Lung microvascular endothelial cell (primary cell): ENCODE data around the gene TP53AIP1. TPM values are rescaled to one million over a fixed set of nuclear protein-coding genes. Genes with fewer than 3 reads are reported as not detected.
A peak's percentile ranks its signal among the peaks of the same experiment; 100 is the strongest.
"Not testable (repeated sequence)": the region's sequence is repeated elsewhere in the genome, so short reads cannot be mapped to it uniquely, and the experiment has no call there.

Experiments
- DNase-seq, 2 donors: peaks; one replicate each; pipeline versions ENCODE4 v3.0.0 to v3.0.0-alpha.2; 2010; ENCODE audit warnings: low read depth in 2 of 2
- total RNA-seq: library from RNA; depleted of rRNA; stranded (reverse); fragments of >200 nt; gene quantifications from 2 replicates; pipeline ENCODE4 v1.2.1, GENCODE V29; 2014

The TP53AIP1 gene
- total RNA-seq, 1 donor from 2014 or later: not detected

DNA sequence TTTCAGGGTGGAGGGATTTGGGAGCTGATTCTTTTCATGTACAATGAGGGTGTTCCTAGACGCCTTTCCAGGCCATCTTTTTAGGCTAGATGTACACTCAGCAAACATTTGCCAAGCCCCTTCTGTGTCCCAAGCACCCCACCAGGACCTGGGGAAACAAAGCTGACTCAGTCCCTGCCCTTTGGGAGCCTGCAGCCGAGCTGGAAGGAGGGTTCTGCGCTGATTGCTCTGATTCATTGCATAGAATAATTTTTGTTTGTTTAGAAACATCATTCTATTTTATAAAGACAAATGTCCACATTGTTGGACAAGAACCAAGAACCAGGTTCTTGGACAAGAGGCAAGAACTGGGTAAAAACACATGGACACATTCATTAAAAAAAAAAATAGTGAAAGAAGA lies 16.7 kb downstream of the TP53AIP1 start:
- DNase-seq: no peak

GRCh38 chr11:128925250-128925600 lies 17.4 kb downstream of the TP53AIP1 start:
- no peak for DNase-seq

DNA sequence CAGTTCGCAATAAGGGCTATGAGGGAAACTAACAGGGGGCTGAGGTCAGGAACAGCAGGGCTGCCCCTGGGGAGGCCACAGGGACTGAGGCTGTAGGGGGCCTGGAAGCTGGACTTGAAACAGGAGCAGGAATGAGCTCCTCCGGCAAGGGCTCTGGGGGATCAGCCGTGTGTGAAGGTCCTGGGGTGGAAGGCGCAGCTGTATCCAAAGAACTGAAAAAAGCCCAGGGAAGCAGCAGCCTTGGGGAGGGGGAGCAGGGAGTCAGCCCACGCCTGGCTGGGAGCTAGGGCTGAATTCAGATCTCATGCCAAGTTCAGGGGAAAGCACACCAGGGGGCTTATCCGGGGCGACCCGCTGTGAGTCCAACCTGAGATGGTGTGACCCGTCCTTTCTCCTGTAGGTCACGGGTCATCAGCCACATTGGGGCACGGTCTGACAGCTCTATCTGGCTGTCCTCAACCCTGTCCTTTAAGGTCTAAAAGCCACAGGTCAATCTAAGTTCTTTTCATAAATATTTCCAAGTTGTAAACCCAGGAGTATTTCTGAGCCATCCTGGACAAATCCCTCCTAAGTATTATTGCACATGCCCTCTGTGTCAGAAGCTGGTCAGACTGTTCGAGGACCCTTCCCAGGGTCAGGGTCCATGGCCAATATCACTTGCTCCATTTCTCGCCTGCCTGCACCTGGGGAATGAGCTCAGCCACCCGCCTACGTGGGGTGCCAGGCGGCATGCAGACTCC lies 18.0 kb downstream of the TP53AIP1 start:
- DNase-seq: no peak

- DNase-seq: no peak
These were observed 18.6 kb downstream of the TP53AIP1 start for GRCh38 chr11:128924104-128924503.

GRCh38 chr11:128921793-128922192 lies 20.9 kb downstream of the TP53AIP1 start:
- DNase-seq: no peak

- no peak for DNase-seq
These were observed 22.0 kb downstream of the TP53AIP1 start for GRCh38 chr11:128920666-128921065.

GRCh38 chr11:128919635-128920034 lies 23.0 kb downstream of the TP53AIP1 start:
- DNase-seq: not testable (repeated sequence)

- DNase-seq: no peak
These were observed 23.5 kb downstream of the TP53AIP1 start for GRCh38 chr11:128919216-128919615.

DNA sequence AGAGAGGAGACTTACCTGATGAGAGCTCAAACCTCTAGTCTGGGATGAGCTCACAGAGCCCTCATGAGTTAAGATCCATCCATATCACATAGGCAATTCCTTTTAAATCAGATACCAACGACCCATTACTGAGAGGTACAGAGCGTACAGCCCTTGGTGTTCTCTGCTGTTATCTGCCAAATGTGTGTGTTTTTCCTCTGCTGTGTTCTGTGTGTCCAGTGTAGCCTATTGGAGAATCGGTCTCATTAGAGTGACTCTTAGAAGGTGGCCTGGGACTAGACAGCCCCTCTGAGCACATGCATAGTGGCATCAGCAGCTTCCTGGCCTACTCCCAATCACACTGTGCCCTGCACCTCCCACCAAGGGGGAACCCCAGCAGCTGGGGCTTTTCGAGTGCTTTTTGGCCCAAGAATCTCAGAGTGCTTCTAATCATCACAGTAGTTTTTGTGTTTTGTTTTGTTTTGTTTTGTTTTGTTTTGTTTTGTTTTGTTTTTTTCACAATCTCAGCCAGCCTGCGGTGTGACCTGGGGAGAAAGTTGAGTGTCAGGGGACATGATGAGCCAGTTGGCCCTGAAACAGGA lies 25.4 kb downstream of the TP53AIP1 start:
- DNase-seq: no peak

DNA sequence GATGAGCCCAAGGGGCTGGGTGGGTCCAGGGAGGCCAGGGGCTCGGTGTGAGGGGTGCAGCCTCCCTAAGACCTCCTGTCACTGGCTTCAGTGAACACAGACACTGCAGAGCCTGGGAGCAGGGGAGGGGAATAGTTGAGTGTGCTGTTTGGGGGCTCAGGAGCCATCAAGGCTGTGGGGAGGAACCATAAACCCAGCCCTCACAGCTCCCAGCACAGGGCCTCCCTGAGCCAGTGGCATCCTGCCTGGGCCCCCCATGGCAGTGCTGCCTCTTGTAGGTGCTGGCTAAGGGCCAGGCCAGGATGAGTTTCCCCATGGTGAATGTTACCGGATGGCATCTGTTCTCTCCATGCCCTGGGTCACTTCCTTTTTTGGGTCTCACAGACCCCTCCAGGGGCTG lies 26.0 kb downstream of the TP53AIP1 start:
- no peak for DNase-seq

- DNase-seq: no peak
These were observed 26.6 kb downstream of the TP53AIP1 start for GRCh38 chr11:128916037-128916572.

DNA sequence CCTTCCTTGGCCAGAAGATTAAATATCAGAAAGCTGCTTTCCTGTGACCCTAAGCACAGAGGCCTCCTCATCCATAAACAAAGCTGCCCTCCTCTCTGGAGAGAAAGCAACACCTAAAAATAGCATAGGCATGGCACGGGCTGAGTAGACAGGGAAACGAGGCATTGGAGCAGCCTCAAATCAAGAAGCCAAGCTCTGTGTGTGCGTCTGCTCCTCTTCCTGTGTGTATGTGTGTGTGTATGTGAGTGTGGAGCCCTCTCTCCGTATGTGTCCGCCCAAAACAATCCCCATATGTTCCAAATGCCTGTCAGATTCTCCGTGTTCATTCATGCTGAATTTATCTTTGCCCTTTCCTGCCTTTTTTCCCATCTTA lies 27.5 kb downstream of the TP53AIP1 start:
- no peak for DNase-seq

GRCh38 chr11:128914216-128915148 lies 28.2 kb downstream of the TP53AIP1 start:
- DNase-seq: no peak

DNA sequence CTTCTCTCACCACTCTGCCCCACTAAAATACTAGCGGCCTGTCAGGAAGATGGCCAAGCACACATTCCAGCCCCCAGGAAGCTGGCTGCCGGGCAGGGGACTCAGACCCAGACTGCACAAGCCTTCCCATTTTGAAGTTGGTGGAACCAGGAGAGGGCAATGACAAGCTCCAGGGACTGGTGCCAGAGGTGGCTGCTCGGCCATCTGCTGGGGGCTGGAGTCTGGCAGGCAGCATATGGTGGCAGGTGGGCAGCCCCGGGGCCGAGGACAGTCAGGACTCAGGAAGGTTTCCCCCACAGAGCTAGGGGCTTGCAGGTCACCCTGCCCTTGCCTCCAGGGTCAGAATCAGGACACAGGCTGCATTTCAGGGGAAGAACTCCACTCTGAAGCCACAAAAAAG lies 28.9 kb downstream of the TP53AIP1 start:
- DNase-seq: no peak

- no peak for DNase-seq
These were observed 31.0 kb downstream of the TP53AIP1 start for GRCh38 chr11:128911701-128912100.

- no peak for DNase-seq
These were observed 31.4 kb downstream of the TP53AIP1 start for GRCh38 chr11:128911239-128911638.

- DNase-seq: no peak
These were observed 32.1 kb downstream of the TP53AIP1 start for GRCh38 chr11:128910576-128910975.

DNA sequence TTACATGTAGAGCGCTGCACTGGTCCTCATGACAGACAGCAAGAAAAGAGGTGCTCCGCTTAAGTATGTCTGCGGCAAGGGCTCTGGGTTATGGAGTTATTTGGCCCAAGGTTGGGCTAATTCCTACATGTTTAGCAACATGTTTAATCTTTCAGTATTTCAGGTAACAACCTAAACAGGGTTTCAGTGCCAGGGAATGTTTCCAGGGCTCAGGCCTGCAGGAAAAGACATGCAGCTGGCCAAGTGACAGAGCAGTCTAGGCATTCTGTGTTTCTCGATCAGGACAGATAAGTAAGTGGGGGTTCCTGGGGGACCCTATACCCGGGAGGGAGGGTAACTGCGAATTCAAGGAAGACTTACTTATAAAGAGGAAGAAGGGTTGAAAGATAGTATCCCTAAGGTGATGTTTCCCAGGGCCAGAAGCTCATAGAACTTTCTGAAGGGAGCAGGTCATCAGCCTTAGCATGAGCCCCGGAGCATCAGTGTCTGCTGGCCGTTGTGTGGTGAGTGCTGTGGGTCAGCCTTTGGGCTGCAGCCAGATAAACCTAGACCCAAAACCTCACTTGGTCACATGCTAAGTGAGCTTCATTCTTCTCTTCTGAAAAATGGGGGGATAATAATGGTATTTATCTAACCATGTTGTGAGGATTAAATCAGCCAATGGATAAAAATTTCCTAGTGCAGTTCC lies 33.1 kb downstream of the TP53AIP1 start:
- DNase-seq: no peak

DNA sequence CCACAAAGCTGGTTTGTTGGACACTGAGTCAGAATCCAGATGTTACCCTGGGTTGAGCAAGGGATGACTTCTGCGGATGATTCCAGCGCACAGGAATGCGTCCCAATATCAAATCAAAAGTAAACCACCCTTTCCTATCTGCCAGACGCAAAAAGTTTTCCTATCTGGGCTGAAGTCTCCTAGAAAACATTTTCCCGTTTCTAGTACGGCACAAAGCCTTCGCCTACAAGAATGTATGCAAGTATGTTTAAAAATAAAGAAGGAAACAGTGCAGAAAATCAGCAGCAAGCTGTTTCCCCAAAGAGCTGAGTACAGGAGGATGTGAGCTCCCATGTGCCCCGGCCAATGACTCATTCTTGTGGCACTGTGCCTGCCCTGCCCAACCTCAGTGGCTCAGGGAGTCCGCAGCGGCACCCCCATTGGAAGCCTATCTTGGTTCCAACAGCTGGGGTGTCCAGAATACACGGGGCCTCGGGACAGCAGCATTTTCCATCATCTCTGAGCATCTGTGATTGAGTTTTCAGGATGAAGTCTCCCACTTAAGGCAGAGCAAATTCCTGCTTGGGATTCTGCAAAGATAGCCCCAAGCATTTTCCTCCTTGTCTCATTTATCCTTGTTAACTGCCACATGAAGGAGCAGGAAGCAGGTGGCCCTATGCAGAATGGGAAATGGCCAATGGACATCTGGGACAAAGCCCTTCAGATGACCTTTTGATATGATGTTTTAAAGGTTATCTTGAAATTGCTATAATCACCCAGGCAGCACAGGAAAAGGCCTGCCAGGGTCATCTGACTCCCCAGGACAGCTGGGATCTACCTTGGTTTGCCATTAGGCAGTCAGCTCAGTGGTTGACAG lies 34.1 kb downstream of the TP53AIP1 start:
- DNase-seq: peak; percentile 57 to 83

- no peak for DNase-seq
These were observed 35.1 kb downstream of the TP53AIP1 start for GRCh38 chr11:128907585-128907984.
